GM12878 (cell line): ENCODE results near the gene RGS1. TPM values are rescaled to one million over a fixed set of nuclear protein-coding genes. Genes with fewer than 3 reads are reported as not detected.

Experiments
- ATAC-seq: fragments of 200-7000 bp; cut with Tn5 transposase; 3 replicates; pipeline ENCODE4 v1.9.1; 2020; ENCODE audit warnings: mild to moderate bottlenecking, moderate library complexity
- BruUV-seq: library from RNA; stranded (reverse); fragments of 400-500 nt; replicated peaks from 2 replicates; lab custom pipeline; 2021; lab: Mats Ljungman, UMichigan
- CTCF ChIA-PET: fragments of 300-600 bp; sonication (Branson Sonifier 250); formaldehyde crosslinking; extraction: SDS; loops from one replicate; lab custom pipeline; 2021; ENCODE audit warnings: inconsistent platforms; lab: Yijun Ruan, JAX
- POLR2A ChIA-PET: fragments of 350-600 bp; formaldehyde crosslinking; extraction: SDS; loops from one replicate; lab custom pipeline; 2021; ENCODE audit warnings: inconsistent platforms; lab: Charles Lee
- RAD21 ChIA-PET: fragments of 300-600 bp; sonication (Branson Sonifier 250); formaldehyde crosslinking; loops from one replicate; lab custom pipeline; 2023; ENCODE audit warnings: antibody characterized with exemption; ENCODE audit not compliant: unreplicated experiment; lab: Charles Lee
- SMC1A ChIA-PET: fragments of 300-600 bp; sonication (Branson Sonifier 250); formaldehyde crosslinking; loops from one replicate; lab custom pipeline; 2023; ENCODE audit not compliant: unreplicated experiment, uncharacterized antibody; lab: Charles Lee
- DNase-seq: peaks from one replicate; pipeline ENCODE4 v3.0.0-alpha.2; 2011; ENCODE audit warnings: low read depth, low spot score
- FAIRE-seq: peaks from 3 replicates; lab custom pipeline; 2011; peaks lifted over from hg19 to GRCh38; lab: Jason Lieb, UNC
- H2AFZ ChIP-seq: 2 replicates; pipeline ENCODE4 v1.6.0; 2011; ENCODE audit warnings: low read depth, low read length, control low read depth; ENCODE audit not compliant: control insufficient read depth
- H3K27ac ChIP-seq: 2 replicates; pipeline ENCODE4 v1.5.1; 2011; ENCODE audit warnings: control low read depth; ENCODE audit not compliant: control insufficient read depth, insufficient read depth
- H3K27me3 ChIP-seq, 2 experiments: replicated peaks in 1 of 2; 2 replicates each; pipeline versions ENCODE4 v1.6.0 to v1.6.1; 2011; ENCODE audit warnings: low read length in 1 of 2; ENCODE audit not compliant: control insufficient read depth in 2 of 2, insufficient read depth in 2 of 2
- H3K36me3 ChIP-seq, 2 experiments: 2 replicates each; pipeline ENCODE4 v1.5.1; 2011; ENCODE audit warnings: low read length in 1 of 2; ENCODE audit not compliant: control insufficient read depth in 2 of 2, insufficient read depth in 2 of 2
- H3K4me1 ChIP-seq: 2 replicates; pipeline ENCODE4 v1.6.1; 2011; ENCODE audit warnings: mild to moderate bottlenecking, low read length, moderate library complexity, mixed read lengths; ENCODE audit not compliant: control insufficient read depth, insufficient read depth
- H3K4me2 ChIP-seq: 2 replicates; pipeline ENCODE4 v1.6.0; 2011; ENCODE audit warnings: control low read depth; ENCODE audit not compliant: control insufficient read depth, insufficient read depth
- H3K4me3 ChIP-seq: fragments of 200-600 bp; sonication (generic); 2 replicates; pipeline ENCODE4 v1.5.1; 2016
- H3K79me2 ChIP-seq: 2 replicates; pipeline ENCODE4 v1.6.0; 2011; ENCODE audit warnings: low read length; ENCODE audit not compliant: control insufficient read depth, insufficient read depth
- H3K9ac ChIP-seq: 2 replicates; pipeline ENCODE4 v1.8.0; 2011; ENCODE audit warnings: low read length, control low read depth, mixed read lengths; ENCODE audit not compliant: control insufficient read depth, insufficient read depth
- H3K9me3 ChIP-seq: replicated peaks from 3 replicates; pipeline ENCODE4 v1.5.1; 2011; ENCODE audit warnings: mild to moderate bottlenecking, low read length; ENCODE audit not compliant: control insufficient read depth, insufficient read depth
- H4K20me1 ChIP-seq: 2 replicates; pipeline ENCODE4 v1.6.0; 2011; ENCODE audit not compliant: control insufficient read depth, insufficient read depth
- BMI1 ChIP-seq: fragments of 450-650 bp; IDR thresholded peaks from 2 replicates; pipeline ENCODE4 v1.6.1; 2016; ENCODE audit warnings: mild to moderate bottlenecking, moderate library complexity, borderline replicate concordance
- CHD1 ChIP-seq: IDR thresholded peaks from 2 replicates; pipeline ENCODE4 v1.6.1; 2012; ENCODE audit warnings: low read depth, low read length, improper control_type of control experiment
- ESRRA ChIP-seq: IDR thresholded peaks from 2 replicates; pipeline ENCODE4 v1.6.1; 2012; ENCODE audit warnings: mild to moderate bottlenecking, low read length, improper control_type of control experiment
- FOXM1 ChIP-seq: IDR thresholded peaks from 2 replicates; pipeline ENCODE4 v1.6.1; 2012; ENCODE audit warnings: low read depth, mild to moderate bottlenecking, inconsistent platforms, low read length, moderate library complexity
- HCFC1 ChIP-seq: fragments of 150-350 bp; IDR thresholded peaks from 2 replicates; pipeline ENCODE4 v1.6.1; 2014; ENCODE audit warnings: low read length
- HDAC2 ChIP-seq: fragments of 200-600 bp; sonication (generic); IDR thresholded peaks from 2 replicates; pipeline ENCODE4 v1.6.1; 2017
- HDGF ChIP-seq: fragments of 450-650 bp; IDR thresholded peaks from 2 replicates; pipeline ENCODE4 v1.6.1; 2016; ENCODE audit warnings: antibody characterized with exemption
- MEF2A ChIP-seq: IDR thresholded peaks from 2 replicates; pipeline ENCODE4 v1.6.1; 2011; ENCODE audit warnings: low read depth, mild to moderate bottlenecking, low read length, moderate library complexity; ENCODE audit not compliant: insufficient read depth
- NFYA ChIP-seq: IDR thresholded peaks from 2 replicates; pipeline ENCODE4 v1.6.1; 2011; ENCODE audit warnings: low read depth, mild to moderate bottlenecking, low read length, improper control_type of control experiment, borderline replicate concordance
- POLR2A ChIP-seq: IDR thresholded peaks from 2 replicates; pipeline ENCODE4 v1.6.1; 2011; ENCODE audit warnings: low read depth, mild to moderate bottlenecking, low read length
- POLR2AphosphoS2 ChIP-seq: IDR thresholded peaks from 2 replicates; pipeline ENCODE4 v1.6.1; 2011; ENCODE audit warnings: low read depth, mild to moderate bottlenecking, low read length, improper control_type of control experiment, moderate library complexity
- POU2F2 ChIP-seq: IDR thresholded peaks from 3 replicates; pipeline ENCODE4 v1.6.1; 2011; ENCODE audit warnings: low read depth, mild to moderate bottlenecking, low read length, borderline replicate concordance
- RAD51 ChIP-seq: fragments of 450-650 bp; IDR thresholded peaks from 2 replicates; pipeline ENCODE4 v1.6.1; 2016; ENCODE audit warnings: moderate library complexity, mild to moderate bottlenecking, inconsistent platforms
- RELA ChIP-seq: fragments of 450-650 bp; IDR thresholded peaks from 2 replicates; pipeline ENCODE4 v1.8.0; 2014; ENCODE audit warnings: borderline replicate concordance; ENCODE audit not compliant: partially characterized antibody
- YBX1 ChIP-seq: fragments of 450-650 bp; IDR thresholded peaks from 2 replicates; pipeline ENCODE4 v1.6.1; 2016; ENCODE audit warnings: antibody characterized with exemption
- ZNF207 ChIP-seq: fragments of 450-650 bp; IDR thresholded peaks from 2 replicates; pipeline ENCODE4 v1.6.1; 2014; ENCODE audit warnings: antibody characterized with exemption, mild to moderate bottlenecking, borderline replicate concordance
- ZNF217 ChIP-seq: fragments of 450-650 bp; IDR thresholded peaks from 2 replicates; pipeline ENCODE4 v1.6.1; 2017; ENCODE audit warnings: antibody characterized with exemption, mild to moderate bottlenecking
- WGBS: methylation state at CpG from one replicate; pipeline ENCODE4 v1.1.6; 2016; ENCODE audit warnings: low lambda C conversion rate; ENCODE audit not compliant: insufficient replicate concordance, insufficient coverage; ENCODE audit errors: missing lambda C conversion rate; 5-methylcytosine and 5-hydroxymethylcytosine counted together
- in situ Hi-C: fragments of 300-500 bp; cut with MboI; formaldehyde crosslinking; loops from 9 replicates; pipeline ENCODE4 v1.14.3; 2018; ENCODE audit warnings: mixed read lengths
- intact Hi-C: fragments of 100-400 bp; cut with micrococcal nuclease; formaldehyde crosslinking; loops from one replicate; pipeline ENCODE4 v1.14.2; 2022; ENCODE audit not compliant: unreplicated experiment
- polyA plus RNA-seq, 11 experiments: library from polyadenylated mRNA; depleted of rRNA in 4 of 11; unstranded in 6 of 11; stranded (reverse) in 5 of 11; fragments of >200 nt; fragmentation: Nextera tagmentation in 4 of 11; fragmentation: Illumina TruSeq in 1 of 11; extraction: Ambion mirVana in 4 of 11; extraction: Trizol in 1 of 11; gene quantifications; 1 replicate in 1 of 11; 2 replicates in 10 of 11; pipeline versions ENCODE4 v1.2.1 to v1.2.3, GENCODE V29; 2011 to 2016; ENCODE audit warnings: inconsistent platforms in 2 of 11, missing spikeins in 2 of 11, low read depth in 1 of 11
- total RNA-seq, 4 experiments: library from RNA; depleted of rRNA in 3 of 4; stranded (reverse); fragments of >200 nt in 3 of 4; fragmentation: Illumina TruSeq in 1 of 4; extraction: Trizol in 1 of 4; gene quantifications; 2 replicates each; pipeline versions ENCODE4 v1.2.1 to v1.2.3, GENCODE V29; 2013 to 2021
- TF ChIP-seq, protein P1 (sequence below): IDR thresholded peaks from 2 replicates; pipeline ENCODE4 v1.6.1; 2011; ENCODE audit warnings: borderline replicate concordance, low read depth, mild to moderate bottlenecking, moderate library complexity, mixed read lengths, low read length; ENCODE audit not compliant: insufficient read depth; ENCODE audit errors: extremely low read length
- TF ChIP-seq, protein P2 (sequence below): fragments of 450-650 bp; IDR thresholded peaks from 2 replicates; pipeline ENCODE4 v1.6.1; 2014; ENCODE audit warnings: mild to moderate bottlenecking

Gene RGS1
- total and polyA plus RNA-seq, 10 of the 15 experiments (the other 5 are each of a cell fraction or from before 2014, with no cell fraction given), result 20.7 to 882 (median 45.9) TPM

DNA sequence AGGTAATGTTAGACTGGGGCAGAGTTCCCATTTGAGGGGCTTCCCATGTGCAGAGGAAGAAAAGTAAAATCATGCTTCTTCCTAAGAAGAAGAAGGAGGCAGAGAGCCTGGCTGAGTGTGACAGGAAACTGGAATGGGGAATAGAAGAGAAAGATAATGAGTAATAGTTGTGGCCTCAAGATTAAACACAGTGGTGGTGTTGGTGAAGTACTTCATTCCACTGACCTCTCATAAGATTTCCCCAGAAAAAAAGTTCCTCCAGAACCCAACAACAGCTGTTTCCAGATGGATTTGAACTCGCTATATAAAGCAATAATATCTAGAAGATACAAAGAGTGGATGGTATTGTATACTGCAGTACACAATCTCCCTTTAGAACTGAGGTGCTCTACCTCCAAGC lies 13.0 kb downstream of the RGS1 start (continued):
- no peak for TF ChIP-seq POU2F2
- no peak for TF ChIP-seq BMI1
- TF ChIP-seq HDAC2, result no peak

DNA sequence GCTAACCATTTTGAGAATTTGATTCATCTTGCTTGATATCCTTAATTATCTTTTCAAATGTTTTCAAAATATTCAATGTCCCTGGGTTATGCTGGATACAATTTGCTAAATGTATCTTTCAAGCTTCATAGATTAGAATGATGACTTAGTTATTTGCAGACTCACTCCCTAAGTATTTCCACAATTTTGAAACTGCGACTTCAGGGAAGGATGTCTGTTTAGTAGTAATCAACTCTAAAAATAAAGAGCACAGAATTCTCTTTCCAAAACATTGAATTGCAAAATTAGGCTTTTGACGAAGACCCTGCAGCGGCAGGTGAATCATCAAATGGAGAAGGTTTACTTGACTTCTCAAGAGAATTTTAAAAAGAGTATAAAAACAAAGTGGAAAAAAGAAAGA lies 14.2 kb downstream of the RGS1 start:
- ChIA-PET RAD21 (interaction anchor here (0.9 to 1.0 kb wide), 2 partner anchors 112 to 115 kb away, joined by 3 read pairs; no protein-coding TSS in a partner anchor), POLR2A (no interaction called here), SMC1A (interaction anchor here (1.0 to 13.5 kb wide), 4 partner anchors 11 to 112 kb away, joined by 3 to 175 read pairs (median 4); no protein-coding TSS in a partner anchor), CTCF (interaction anchor here (1.1 kb wide), 1 partner anchor 11 kb away, joined by 3 read pairs; no protein-coding TSS in a partner anchor)
- no peaks in the 10 kb centered on the region for H3K36me3 ChIP-seq
- H3K4me1 ChIP-seq, result no peaks in the 10 kb centered on the region
- no peak overlapping the region for H3K4me2 ChIP-seq
- ATAC-seq (no peak), DNase-seq (no peak), FAIRE-seq (no peak)
- no peak overlapping the region for H3K4me3 ChIP-seq
- H3K79me2 ChIP-seq, result no peaks in the 10 kb centered on the region
- intact Hi-C loops (no loop called here), in situ Hi-C loops (no loop called here)
- no peak overlapping the region for H3K9ac ChIP-seq
- TF ChIP-seq POLR2AphosphoS2 (no peak), MEF2A (no peak), FOXM1 (no peak), HCFC1 (no peak), ZNF217 (no peak), RELA (no peak), NFYA (no peak), ESRRA (no peak), POLR2A (no peak), YBX1 (no peak), ZNF207 (no peak), HDGF (no peak), RAD51 (no peak), CHD1 (no peak)
- TF ChIP-seq, protein P1, sequence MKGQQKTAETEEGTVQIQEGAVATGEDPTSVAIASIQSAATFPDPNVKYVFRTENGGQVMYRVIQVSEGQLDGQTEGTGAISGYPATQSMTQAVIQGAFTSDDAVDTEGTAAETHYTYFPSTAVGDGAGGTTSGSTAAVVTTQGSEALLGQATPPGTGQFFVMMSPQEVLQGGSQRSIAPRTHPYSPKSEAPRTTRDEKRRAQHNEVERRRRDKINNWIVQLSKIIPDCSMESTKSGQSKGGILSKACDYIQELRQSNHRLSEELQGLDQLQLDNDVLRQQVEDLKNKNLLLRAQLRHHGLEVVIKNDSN, result no peak
- TF ChIP-seq, protein P2, sequence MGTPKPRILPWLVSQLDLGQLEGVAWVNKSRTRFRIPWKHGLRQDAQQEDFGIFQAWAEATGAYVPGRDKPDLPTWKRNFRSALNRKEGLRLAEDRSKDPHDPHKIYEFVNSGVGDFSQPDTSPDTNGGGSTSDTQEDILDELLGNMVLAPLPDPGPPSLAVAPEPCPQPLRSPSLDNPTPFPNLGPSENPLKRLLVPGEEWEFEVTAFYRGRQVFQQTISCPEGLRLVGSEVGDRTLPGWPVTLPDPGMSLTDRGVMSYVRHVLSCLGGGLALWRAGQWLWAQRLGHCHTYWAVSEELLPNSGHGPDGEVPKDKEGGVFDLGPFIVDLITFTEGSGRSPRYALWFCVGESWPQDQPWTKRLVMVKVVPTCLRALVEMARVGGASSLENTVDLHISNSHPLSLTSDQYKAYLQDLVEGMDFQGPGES, result no peak
- BruUV-seq, result no TSS peak
- no peaks in the 10 kb centered on the region for H3K9me3 ChIP-seq
- H4K20me1 ChIP-seq, result no peaks in the 10 kb centered on the region
- H3K27ac ChIP-seq, result no peak overlapping the region
- WGBS, result 64% methylated on average over 3 of the region's 3 CpGs
- no peaks in the 10 kb centered on the region for H3K27me3 ChIP-seq
- H2AFZ ChIP-seq, result no peak overlapping the region
